Testis (tissue), 3 donors: ENCODE data around the gene KANK3. TPM values are rescaled to one million over a fixed set of nuclear protein-coding genes. Genes with fewer than 3 reads are reported as not detected.
A peak's percentile ranks its signal among the peaks of the same experiment; 100 is the strongest.

ENCODE experiments used
- DNase-seq: peaks from one replicate; pipeline ENCODE4 v3.0.0-alpha.2; 2019
- H3K27ac ChIP-seq, 2 donors: fragments of 200-600 bp; sonication (generic); one replicate each; pipeline ENCODE4 v1.5.1; 2019
- H3K27me3 ChIP-seq: fragments of 200-600 bp; sonication (generic); one replicate; pipeline ENCODE4 v1.5.1; 2019
- H3K36me3 ChIP-seq: fragments of 200-600 bp; sonication (generic); one replicate; pipeline ENCODE4 v1.5.1; 2017; ENCODE audit warnings: low read depth; ENCODE audit errors: missing control alignments
- H3K4me1 ChIP-seq: fragments of 200-600 bp; sonication (generic); one replicate; pipeline ENCODE4 v1.5.1; 2019
- H3K4me3 ChIP-seq, 2 donors: fragments of 200-600 bp; sonication (generic); one replicate each; pipeline ENCODE4 v1.5.1; 2017 to 2019
- H3K9me3 ChIP-seq: fragments of 200-600 bp; sonication (generic); one replicate; pipeline ENCODE4 v1.5.1; 2017
- CTCF ChIP-seq, 3 experiments: fragments of 450-650 bp in 2 of 3; fragments of 200-600 bp in 1 of 3; sonication (generic) in 1 of 3; IDR thresholded peaks; one replicate each; pipeline ENCODE4 v1.5.1; 2016 to 2019; ENCODE audit warnings: antibody characterized with exemption in 3 of 3, mild to moderate bottlenecking in 2 of 3, moderate library complexity in 1 of 3
- POLR2A ChIP-seq: fragments of 450-650 bp; IDR thresholded peaks from one replicate; pipeline ENCODE4 v1.6.1; 2017; ENCODE audit warnings: antibody characterized with exemption, mild to moderate bottlenecking, moderate library complexity
- WGBS, 2 donors: methylation state at CpG; one replicate each; pipeline ENCODE4 v1.1.5; 2018; 5-methylcytosine and 5-hydroxymethylcytosine counted together
- intact Hi-C: fragments of 100-400 bp; cut with DNase I; formaldehyde crosslinking; loops from one replicate; pipeline ENCODE4 v1.15.1; 2023; ENCODE audit warnings: low total_unique reads
- polyA plus RNA-seq: library from polyadenylated mRNA; stranded (reverse); fragments of 350-450 nt; fragmentation: Illumina TruSeq; extraction: RNeasy Lipid Tissue Mini Kit (QIAGEN cat#74804); gene quantifications from one replicate; pipeline ENCODE4 v1.2.3, GENCODE V29; 2014; ENCODE audit warnings: low read depth, low replicate concordance; ENCODE audit not compliant: insufficient read depth
- total RNA-seq, 2 donors: library from RNA; depleted of rRNA; stranded (reverse); fragments of >200 nt; gene quantifications; one replicate each; pipeline ENCODE4 v1.2.3, GENCODE V29; 2016

The KANK3 gene
- total and polyA plus RNA-seq, 3 donors from 2014 or later = 4.1 to 13.2 (median 7.1) TPM

DNA sequence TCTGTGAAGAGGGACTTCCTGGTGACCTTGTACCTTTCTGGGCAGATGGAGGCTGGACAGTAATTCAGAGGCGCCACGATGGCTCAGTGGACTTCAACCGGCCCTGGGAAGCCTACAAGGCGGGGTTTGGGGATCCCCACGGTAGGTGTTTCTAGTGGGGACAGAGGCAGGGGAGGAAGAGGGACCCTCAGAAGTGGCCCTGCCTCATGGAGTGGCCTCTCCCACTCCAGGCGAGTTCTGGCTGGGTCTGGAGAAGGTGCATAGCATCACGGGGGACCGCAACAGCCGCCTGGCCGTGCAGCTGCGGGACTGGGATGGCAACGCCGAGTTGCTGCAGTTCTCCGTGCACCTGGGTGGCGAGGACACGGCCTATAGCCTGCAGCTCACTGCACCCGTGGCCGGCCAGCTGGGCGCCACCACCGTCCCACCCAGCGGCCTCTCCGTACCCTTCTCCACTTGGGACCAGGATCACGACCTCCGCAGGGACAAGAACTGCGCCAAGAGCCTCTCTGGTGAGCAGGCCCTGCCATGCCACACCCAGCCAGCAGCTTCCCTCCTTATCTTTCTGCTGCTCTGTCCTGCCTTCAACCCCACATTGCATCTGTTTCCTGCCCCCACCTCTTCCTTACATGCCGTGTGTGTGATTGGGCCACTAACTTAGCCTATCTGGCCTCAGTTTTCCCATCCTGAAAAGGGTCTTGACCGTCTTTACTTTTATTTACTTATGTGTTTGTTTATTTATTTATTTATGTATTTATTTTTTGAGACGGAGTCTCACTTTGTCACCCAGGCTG lies 28.1 kb upstream of the KANK3 start:
- Histone ChIP-seq H3K9me3 (no peaks in the 10 kb centered on the region), H3K4me3 (peak overlapping the region in 1 of 2 donors; percentile 29), H3K27ac (peak overlapping the region; percentile 58 to 66), H3K4me1 (peaks cover 27% of the 10 kb centered on the region), H3K27me3 (no peaks in the 10 kb centered on the region), H3K36me3 (no peaks in the 10 kb centered on the region)
- WGBS, 2 donors = 61 to 68% methylated on average over 6 to 28 of the region's 28 CpGs
- DNase-seq = no peak
- TF ChIP-seq POLR2A (no peak), CTCF (IDR thresholded peaks at IDR 0.05) (no peak)
- intact Hi-C loops = no loop called here

DNA sequence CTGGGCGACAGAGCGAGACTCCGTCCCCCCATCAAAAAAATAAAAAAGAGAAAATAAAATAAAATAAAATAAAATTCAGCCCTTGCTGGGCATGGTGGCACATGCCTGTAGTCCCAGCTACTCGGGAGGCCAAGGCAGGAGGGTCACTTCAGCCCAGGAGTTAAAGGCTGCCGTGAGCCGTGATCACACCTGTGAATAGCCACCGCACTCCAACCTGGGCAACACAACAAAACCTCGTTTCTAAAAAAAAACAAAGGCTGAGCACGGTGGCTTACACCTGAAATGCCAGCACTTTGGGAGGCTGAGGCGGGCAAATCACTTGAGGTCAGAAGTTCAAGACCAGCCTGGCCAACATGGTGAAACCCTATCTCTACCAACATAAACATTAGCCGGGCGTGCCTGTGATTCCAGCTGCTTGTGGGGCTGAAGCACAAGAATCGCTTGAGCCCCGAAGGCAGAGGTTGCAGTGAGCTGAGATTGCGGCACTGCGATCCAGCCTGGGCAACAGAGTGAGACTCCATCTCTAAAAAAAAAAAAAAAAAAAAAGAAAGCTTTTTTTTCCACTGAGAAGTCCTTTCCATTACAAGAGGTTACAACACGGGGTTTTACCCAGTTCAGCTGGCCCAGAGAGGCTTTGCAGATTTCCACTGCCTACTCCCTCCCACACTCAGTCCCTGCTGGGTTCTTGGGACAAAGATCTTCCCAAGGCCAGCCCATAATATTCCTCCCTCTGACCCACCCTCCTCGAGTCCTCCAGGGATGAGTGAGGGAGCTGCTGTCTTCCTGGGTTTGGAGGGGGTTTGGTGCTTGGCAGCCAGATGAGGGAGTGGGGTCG lies 27.3 kb upstream of the KANK3 start:
- TF ChIP-seq POLR2A (no peak), CTCF (IDR thresholded peaks at IDR 0.05) (no peak)
- intact Hi-C loops = no loop called here
- Histone ChIP-seq H3K9me3 (no peaks in the 10 kb centered on the region), H3K27ac (peak overlapping the region; percentile 58 to 66), H3K27me3 (no peaks in the 10 kb centered on the region), H3K4me1 (peaks cover 27% of the 10 kb centered on the region), H3K36me3 (no peaks in the 10 kb centered on the region), H3K4me3 (peak overlapping the region in 1 of 2 donors; percentile 29)
- DNase-seq = peak; percentile 64
- WGBS, 2 donors = 60 to 69% methylated on average over 18 to 19 of the region's 19 CpGs

GRCh38 chr19:8367327-8368001 lies 24.4 kb upstream of the KANK3 start:
- no peak for TF ChIP-seq POLR2A
- TF ChIP-seq CTCF (IDR thresholded peaks at IDR 0.05) = no peak
- intact Hi-C loops = no loop called here
- peak; percentile 83 for DNase-seq
- WGBS, 2 donors = 24 to 27% methylated on average over 18 to 23 of the region's 23 CpGs
- H3K9me3 ChIP-seq = no peaks in the 10 kb centered on the region
- H3K4me1 ChIP-seq = peaks cover 22% of the 10 kb centered on the region
- H3K4me3 ChIP-seq = no peak overlapping the region
- peak overlapping the region in 1 of 2 donors; percentile 44 for H3K27ac ChIP-seq
- no peaks in the 10 kb centered on the region for H3K36me3 ChIP-seq
- H3K27me3 ChIP-seq = no peaks in the 10 kb centered on the region

DNA sequence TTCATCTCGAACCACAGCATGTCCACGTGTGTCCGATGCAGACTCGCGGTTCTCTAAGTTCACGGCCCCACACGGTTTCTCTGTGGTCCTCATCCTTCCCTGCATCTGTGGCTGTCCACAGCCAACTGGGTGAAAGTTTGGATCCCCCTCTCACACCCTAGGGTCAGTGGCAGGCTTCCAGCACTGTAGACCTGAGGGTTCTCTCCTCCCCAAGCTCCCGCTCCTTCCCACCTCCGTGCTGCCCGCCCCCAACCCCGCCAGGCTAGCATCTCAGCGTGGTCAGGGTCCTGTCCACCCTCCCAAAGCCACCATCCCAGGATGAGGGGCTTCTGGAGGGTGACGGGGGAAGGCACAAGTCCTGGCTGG lies 23.9 kb upstream of the KANK3 start:
- WGBS, 2 donors = 55 to 60% methylated on average over 13 of the region's 13 CpGs
- no peak for TF ChIP-seq POLR2A
- no peak for TF ChIP-seq CTCF (IDR thresholded peaks at IDR 0.05)
- H3K36me3 ChIP-seq = no peaks in the 10 kb centered on the region
- no peaks in the 10 kb centered on the region for H3K27me3 ChIP-seq
- H3K27ac ChIP-seq = peak overlapping the region in 1 of 2 donors; percentile 44
- H3K4me1 ChIP-seq = peaks cover 22% of the 10 kb centered on the region
- peak; percentile 41 for DNase-seq
- H3K9me3 ChIP-seq = no peaks in the 10 kb centered on the region
- intact Hi-C loops = no loop called here
- no peak overlapping the region for H3K4me3 ChIP-seq
